GM19035 (cell line): ENCODE data around the gene TMEM156.

Experiments used
- ATAC-seq: cut with Tn5 transposase; IDR thresholded peaks from one replicate; pipeline ENCODE4 v1.9.1; 2021; ENCODE audit not compliant: unreplicated experiment

TMEM156 gene

GRCh38 chr4:38928568-38928967 lies 103.6 kb downstream of the TMEM156 start:
- ATAC-seq: no peak

- ATAC-seq: no peak
Measured at GRCh38 chr4:38926896-38927295, 105.3 kb downstream of the TMEM156 start.

GRCh38 chr4:38925492-38926413 lies 106.5 kb downstream of the TMEM156 start:
- no peak for ATAC-seq

- no peak for ATAC-seq
Measured at GRCh38 chr4:38924353-38924752, 107.9 kb downstream of the TMEM156 start.

- no peak for ATAC-seq
Measured at GRCh38 chr4:38923746-38924145, 108.5 kb downstream of the TMEM156 start.

GRCh38 chr4:38921151-38921550 lies 111.1 kb downstream of the TMEM156 start:
- no peak for ATAC-seq

GRCh38 chr4:38920677-38921076 lies 111.5 kb downstream of the TMEM156 start:
- no peak for ATAC-seq

- ATAC-seq: no peak
Measured at GRCh38 chr4:38920186-38920585, 112.0 kb downstream of the TMEM156 start.

- ATAC-seq: no peak
Measured at GRCh38 chr4:38919494-38919893, 112.7 kb downstream of the TMEM156 start.

- no peak for ATAC-seq
Measured at GRCh38 chr4:38917481-38918025, 114.7 kb downstream of the TMEM156 start.
